HG03159 (cell line): ENCODE measurements around the gene AGBL2.
A peak's percentile ranks its signal among the peaks of the same experiment; 100 is the strongest.
"Not testable (repeated sequence)": the region's sequence is repeated elsewhere in the genome, so short reads cannot be mapped to it uniquely, and the experiment has no call there.

Experiments
- ATAC-seq: cut with Tn5 transposase; IDR thresholded peaks from one replicate; pipeline ENCODE4 v1.9.1; 2021; ENCODE audit warnings: mild to moderate bottlenecking, moderate library complexity; ENCODE audit not compliant: unreplicated experiment

AGBL2 gene

GRCh38 chr11:47636331-47636730 lies 78.8 kb downstream of the AGBL2 start:
- ATAC-seq = not testable (repeated sequence)

- no peak for ATAC-seq
Observed at GRCh38 chr11:47631473-47631872, 83.7 kb downstream of the AGBL2 start.

- no peak for ATAC-seq
Observed at GRCh38 chr11:47628026-47628425, 87.1 kb downstream of the AGBL2 start.

DNA sequence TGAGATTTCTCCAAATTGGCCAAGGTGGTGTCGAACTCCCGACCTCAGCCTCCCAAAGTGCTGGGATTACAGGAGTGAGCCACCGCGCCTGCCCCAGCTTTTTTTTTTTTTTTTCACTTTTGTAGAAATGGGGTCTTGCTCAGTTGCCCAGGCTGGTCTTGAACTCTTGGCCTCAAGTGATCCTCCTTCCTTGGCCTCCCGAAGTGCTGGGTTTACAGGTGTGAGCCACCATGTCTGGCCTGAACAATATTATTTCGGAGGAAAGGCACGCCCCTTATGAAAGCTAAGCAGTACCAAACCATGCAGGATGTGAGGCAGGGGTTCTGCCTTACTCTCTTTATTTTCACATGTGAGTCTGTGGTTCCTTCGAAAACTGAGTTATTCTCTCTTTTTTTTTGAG lies 88.9 kb downstream of the AGBL2 start:
- ATAC-seq = no peak

DNA sequence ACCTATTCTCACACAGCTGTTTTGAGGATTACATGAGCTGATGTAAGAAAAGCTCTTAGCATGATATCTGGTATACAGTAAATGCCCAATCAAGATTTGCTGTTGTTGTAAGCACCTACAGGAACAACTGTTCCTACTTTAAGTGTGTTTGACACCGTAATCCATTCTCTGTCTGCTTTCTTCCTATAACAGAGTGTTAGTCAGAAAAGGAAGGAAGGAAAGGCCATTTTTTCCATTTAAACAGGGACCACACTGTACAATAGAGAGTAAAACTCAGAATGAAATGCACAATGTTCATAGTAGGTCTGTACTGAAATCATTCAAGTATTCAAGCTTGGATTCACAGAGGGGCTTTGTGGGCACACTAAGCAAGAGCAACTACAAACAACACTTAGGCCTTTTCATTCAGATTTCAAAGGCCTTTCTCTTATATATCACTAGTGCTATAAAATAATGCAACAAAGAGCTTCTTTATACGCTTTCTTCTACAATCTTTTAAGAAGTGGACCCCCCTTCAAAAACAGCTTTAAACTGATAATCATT lies 94.3 kb downstream of the AGBL2 start:
- no peak for ATAC-seq

DNA sequence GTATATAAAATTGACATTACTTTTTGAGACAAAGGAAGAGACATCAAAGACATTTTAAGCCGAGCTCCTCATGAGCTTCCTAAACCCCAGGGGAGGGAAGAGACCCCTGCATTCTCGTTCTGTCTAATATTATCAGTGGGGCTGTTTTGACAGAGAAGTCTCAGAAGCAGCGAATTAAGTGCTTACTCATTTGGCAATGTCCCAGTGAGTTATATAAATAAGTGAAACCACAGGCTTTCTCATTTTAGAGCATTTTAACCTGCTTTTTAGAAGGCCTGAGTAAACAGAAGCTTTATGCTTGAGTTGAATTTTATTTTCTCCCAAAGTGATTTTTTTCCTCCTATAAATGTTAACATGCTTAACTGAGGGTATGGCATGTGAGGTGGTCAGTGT lies 97.8 kb downstream of the AGBL2 start:
- ATAC-seq = no peak

DNA sequence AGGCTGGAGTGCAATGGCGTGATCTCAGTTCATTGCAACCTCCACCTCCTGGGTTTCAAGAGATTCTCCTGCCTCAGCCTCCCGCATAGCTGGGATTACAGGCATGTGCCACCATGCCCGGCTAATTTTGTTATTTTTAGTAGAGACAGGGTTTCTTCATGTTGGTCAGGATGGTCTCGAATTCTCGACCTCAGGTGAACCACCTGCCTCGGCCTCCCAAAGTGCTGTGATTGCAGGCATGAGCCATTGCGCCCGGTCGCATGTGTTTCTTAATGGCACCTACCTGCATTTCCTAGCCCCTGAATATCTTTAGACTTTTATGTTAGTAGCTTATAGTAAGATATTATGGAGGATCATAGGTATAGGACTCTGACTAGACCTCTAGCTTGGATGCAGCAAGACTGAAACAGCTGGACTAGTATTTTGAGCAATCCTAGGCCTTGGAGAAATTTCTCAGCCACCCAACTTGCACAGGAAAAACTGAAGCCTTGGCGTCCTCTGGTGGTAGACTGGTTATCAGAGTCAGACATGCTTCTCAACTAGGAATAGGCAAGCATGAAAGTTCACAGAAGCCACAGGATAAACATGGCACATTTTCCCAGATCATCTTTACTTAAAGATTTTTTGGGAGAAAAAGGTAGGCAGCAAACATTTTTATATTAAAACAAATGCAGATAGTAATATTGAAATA lies 98.3 kb downstream of the AGBL2 start:
- ATAC-seq = no peak

- no peak for ATAC-seq
Observed at GRCh38 chr11:47615249-47615648, 99.9 kb downstream of the AGBL2 start.

- peak; percentile 90 for ATAC-seq
Observed at GRCh38 chr11:47611348-47611794, 103.8 kb downstream of the AGBL2 start.

GRCh38 chr11:47609675-47610074 lies 105.5 kb downstream of the AGBL2 start:
- ATAC-seq = no peak
